Anterior cingulate cortex (tissue), 58 donors: Measurements from ENCODE around the gene ASXL3.

Experiments
- DNase-seq, 58 donors: peaks; one replicate each; lab custom pipeline; 2025; lab: John Stamatoyannopoulos, UW

The ASXL3 gene

DNA sequence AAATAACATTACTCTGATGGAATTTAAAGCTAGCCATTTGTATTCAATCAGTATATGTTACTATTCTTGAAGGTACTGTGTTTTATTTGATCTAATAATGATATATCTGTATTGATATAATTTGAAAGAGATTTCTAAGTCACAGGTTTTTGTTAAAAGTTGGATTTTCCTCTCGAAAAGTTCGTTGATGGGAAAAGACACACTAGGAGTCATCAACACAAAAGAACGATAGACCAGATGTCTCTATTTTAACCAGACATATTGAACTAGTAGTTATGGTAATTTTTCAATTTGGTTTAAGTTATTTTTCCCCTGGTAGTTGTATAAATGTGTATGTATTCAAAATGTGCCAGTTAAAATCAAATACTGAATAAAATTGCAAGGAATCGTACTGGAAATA lies 2.5 kb downstream of the ASXL3 start:
- no peak for DNase-seq

DNA sequence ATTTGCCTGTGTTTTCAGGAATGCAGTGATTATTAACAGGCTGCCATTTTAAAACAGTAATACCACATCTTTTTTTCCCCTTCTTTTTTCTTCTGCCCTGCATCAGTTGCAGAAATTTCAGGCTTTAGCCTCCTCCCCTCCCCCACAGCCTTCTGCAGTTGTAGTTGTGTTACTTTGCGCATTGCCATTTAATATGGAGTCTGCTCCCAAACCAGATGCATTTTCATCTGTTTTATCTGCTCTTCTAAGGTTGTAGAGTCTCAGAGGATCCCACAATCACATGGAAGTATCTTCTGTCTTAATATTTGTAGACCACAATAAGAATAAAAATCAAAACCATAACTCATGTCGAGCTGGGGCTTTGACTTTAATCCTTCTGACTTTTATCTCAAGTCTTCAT lies 3.8 kb downstream of the ASXL3 start:
- peak in 4 of 58 donors; percentile 5 to 20 (median 13) for DNase-seq

DNA sequence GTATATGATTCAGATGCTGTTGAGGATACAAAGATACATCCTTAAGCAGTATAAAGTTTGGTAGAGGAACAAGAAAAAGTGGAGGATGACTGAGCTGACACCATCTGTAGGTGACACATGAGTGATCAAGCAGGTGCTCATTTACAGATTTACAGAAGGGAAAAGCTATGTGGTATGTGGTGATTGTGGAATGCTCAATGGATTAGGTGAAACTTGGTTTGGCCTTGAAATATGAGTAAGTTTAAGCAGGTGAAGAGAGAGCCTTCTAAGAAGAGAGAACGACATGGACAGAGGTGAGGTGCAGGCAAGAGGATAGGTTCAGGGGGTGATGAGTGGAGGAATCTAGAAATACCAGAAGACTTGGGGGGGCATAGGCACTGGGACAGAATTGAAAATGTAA lies 5.9 kb downstream of the ASXL3 start:
- DNase-seq = no peak

DNA sequence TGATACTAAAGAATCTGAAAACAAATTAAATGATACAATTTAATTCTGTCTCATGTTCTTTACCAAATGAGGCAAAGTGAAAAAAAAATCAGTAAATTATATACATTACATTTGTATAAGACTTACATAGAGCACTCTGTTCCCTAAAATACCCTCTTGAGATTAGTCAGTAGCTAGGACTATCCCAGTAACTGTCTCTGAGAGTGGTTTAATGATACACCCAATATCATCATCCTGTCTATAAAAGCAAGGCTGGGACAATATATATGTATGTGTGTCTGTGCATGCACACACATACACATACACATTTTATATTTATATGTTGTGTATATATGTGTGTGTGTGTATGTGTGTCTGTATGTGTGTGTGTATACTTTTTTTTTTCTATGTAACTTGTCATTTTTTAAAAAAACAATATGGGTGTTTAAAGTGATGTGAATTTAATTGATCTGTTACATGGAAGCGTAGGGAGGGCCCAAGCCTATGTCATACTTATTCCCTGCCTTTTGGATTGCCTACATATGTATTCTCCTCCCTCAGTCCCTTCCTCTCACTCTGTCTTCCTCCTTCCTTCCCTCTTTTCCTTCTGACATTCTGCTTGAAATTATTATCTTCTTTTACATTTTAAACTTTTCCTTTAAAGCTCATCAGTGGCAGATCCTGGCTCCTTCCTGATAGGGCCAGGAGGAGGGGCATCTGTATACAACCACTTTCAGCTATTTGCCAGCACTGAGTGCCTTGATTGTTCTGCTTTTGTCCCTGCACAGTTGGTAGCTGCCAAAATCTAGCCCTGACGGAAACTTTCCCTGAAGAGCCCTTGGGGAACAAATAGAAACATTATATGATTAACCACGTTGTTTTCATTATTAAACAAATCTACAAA lies 6.8 kb downstream of the ASXL3 start:
- DNase-seq = peak in 12 of 58 donors; percentile 9 to 46 (median 24)

DNA sequence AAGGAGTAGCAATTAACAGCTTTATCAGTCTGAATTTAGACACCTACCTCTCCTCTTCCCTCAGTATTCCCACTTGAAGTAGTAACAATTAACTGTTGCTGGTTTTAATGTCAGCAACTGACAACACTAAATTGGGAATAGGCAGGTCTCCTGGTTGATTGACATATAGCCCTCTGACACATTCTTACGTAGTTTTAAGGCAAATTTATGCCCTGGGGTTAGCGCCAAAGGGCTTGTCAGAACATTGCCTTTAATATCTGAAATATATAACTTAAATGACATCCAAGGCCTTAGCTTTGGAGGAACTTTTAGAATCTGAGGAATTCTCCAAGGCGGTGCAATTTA lies 7.4 kb downstream of the ASXL3 start:
- DNase-seq = no peak

DNA sequence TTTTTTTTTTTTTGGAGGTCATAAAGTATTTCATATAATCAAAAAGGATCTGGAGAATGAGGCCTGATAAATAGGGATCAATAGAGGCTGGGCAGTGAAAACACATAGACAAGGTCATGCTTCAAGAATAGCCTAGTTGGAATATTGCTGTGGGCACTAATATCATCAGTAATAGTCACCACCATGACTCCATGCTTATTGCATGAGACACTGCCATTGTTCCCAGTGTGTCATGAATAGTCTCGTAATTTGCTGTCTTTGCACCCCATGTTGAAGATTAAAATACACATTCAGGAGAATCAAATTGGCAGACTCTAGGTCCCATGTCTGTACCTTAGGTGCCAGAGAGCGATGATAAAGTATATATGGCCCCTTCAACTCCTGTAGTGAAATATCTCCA lies 10.3 kb downstream of the ASXL3 start:
- no peak for DNase-seq

DNA sequence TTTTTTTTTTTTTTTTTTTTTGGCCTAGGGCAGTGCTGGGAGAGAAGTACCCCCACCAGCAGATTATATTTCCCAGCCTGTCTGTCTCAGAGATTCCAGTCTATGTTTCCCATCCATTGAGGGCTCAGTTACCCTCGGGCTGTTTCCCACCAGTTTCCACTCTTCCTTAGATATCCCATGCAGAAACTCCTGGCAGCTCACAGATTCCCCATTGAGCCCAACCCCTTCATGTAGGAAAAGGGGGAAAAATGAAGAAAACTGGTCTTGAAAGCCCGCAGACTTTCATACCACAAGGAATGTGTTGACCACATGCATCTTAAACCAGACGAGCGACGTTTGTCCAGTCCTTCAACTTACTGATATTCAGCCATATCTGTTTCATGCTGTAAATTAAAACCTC lies 15.2 kb downstream of the ASXL3 start:
- no peak for DNase-seq

DNA sequence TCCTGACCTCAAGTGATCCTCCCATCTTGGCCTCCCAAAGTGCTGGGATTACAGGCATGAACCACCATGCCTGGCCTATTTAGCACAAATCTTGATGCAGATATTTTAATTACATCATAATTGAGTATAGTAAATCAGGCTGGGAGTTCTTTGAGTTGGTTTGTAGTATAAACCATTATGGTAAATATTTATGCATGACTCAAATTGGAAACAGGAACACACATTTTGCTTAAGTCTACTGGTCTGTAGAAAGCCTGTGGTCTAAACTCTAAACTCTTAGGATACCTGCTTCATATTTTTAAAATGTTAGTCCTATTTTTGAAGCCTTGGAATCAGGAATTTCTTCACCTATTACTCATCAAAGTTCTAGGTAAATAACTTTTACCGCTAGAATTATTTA lies 16.8 kb downstream of the ASXL3 start:
- no peak for DNase-seq

DNA sequence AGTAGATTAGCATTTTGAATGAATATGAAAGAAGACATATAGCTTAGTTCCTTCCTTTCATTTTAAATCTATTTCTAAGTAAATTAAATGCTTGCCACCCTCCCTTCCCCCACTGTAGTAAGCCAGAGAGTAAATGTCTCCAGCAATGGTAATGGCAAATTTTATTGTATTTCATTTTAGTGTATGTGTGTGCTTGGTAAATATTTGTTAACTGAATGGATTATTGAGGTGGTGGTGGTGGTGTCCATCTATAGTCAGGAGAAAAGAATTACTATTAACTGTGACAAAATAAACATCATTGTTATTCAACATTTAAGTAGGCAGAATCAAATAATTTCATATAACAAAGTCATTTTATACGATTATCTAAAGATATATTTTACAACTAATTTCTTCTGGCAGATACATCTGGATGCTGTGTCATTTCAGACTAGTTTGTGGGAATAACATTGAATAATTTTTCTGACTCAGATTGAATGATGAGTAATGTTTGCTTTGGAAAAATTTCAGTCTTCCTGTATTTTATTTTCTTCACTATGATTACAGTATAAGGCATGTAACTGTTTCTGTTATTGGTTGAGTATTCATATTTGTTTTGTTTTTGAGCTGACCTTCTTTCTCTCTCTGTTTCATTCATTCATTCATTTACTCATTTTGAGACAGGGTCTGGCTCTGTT lies 18.3 kb downstream of the ASXL3 start:
- DNase-seq = no peak

DNA sequence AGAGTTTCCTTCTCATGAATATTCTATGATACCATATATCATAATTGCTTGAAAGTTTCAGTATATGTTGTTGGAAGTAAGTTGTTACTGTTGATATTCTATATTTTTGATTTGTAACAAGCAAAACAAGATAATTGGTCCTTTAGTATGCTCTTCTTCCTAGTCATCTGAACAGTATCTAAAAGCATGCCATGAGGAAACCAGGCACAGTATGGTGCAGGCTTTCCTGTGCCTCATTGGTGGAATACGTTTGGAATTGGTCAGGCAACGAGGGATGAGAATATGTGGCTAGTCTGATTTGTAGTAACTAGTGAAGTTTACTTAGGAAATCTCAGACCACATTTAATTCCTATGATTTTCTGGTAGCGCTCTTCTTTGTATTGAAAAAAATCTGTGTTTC lies 22.8 kb downstream of the ASXL3 start:
- DNase-seq = no peak

DNA sequence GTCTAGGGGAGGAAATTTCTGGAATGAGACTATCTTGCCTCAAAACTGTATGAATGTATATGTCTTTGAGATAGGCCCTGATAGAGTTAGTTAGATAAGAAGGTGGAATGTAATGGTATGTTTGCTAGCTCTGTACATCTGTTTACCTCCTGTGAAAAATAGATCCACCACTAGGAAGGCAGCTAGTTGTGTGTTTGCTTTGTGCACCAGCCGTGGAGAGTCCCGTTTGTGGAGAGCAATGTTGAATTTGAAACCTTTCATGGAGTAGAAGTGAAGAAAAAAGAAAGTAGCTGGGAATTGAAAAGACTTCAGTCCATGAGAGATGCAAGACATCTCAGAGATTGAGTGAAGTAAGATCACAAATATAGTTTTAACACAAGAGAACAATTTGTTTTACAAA lies 25.4 kb downstream of the ASXL3 start:
- DNase-seq = no peak

DNA sequence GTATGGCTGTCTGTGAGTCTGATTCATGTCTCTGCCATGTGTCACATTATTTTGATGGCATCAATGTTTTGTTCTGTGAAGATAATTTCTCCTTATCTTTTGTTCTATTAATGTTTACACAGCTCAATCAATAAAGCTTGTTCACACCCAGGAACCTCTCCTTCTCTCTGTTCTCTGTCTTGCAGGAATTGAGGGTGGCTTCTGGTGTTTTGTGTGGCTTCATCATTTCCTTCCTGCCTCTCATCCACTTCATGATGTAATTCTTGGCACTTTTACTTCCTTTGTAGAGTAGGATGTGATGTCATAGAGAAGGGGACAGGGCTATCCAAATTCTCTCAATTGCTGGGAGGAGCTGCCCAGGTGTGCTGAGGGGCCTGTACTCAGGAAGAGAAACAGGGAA lies 27.2 kb downstream of the ASXL3 start:
- DNase-seq = no peak

DNA sequence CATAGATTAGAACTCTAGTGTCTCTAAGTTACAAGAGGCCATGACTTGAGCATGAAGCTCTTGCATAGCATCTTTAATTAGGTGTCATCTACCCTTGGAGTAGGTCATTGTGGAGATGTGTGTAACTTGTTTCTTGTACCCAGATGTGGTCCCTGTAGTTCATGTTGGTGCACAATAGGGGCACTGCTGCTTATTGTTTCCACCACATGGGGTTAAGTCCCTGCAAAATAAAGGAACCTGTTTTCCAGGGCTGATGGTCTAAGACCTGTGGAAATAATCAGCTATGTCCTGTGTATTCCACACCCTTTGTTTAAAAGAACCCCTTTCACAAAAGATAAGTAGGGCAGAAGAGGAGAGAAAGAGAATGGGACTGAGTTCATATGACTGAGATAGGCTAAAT lies 28.6 kb downstream of the ASXL3 start:
- DNase-seq = no peak

DNA sequence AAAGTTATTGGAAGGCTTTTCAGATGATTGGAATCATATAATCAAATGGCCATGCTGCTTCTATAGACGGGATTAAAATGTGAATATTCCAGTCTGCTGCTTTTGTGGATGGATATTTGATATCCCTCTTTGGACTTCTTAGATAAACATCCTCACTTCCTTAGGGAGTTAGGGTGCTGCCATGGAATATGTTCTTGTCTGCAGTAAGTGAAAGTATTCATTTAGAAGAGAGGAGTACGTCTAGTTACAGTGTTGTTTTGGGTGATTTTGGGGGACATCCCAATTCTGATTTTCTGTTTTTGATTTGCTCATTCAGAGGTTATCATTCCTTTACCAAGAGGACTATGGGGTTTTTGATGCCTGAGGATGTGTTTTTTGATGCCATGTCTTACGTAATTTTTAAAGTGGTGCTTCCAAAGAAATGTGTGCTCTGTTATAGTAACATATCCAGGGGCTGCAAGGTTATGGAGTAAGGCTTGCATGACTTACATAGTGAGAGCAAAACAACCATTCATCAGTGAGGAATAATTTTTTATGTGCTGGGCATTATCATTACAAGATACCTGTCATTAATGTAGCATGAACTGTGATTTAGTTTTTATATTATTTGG lies 33.6 kb downstream of the ASXL3 start:
- no peak for DNase-seq

DNA sequence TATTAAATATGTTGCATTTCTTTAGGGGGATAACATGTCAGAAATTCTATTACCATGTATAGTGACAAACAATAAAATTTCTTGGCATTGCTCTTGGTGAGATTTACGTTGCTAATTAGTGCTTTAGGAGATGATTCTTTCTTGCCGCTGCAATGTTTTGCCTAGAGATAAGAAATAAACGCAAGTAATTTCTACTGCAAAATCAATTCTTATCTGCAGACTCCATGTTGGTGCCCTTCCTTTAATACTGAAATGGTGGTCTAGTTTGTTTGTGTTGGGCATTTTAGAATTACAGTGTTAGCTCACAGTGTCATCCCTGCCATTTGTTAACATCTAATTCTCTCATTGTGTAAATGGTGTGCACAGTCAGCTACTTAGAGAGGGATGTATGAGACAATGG lies 34.6 kb downstream of the ASXL3 start:
- no peak for DNase-seq

DNA sequence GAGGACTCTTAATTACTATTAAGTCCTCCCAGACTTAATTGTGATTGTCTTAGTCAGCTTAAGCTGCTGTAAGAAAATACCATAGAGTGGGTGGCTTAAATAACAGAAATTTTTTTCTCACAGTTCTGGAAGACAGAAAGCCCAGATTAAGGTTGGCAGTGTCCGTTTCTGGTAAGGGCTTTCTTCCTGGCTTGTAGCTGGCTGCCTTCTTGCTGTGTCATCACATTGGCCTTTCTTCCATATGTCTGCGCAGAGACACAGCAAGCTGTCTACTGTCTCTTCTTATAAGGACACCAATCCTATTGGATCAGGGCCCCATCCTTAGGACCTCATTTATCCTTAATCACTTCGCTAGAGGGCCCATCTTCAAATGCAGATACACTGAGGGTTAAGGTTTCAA lies 38.5 kb downstream of the ASXL3 start:
- no peak for DNase-seq

DNA sequence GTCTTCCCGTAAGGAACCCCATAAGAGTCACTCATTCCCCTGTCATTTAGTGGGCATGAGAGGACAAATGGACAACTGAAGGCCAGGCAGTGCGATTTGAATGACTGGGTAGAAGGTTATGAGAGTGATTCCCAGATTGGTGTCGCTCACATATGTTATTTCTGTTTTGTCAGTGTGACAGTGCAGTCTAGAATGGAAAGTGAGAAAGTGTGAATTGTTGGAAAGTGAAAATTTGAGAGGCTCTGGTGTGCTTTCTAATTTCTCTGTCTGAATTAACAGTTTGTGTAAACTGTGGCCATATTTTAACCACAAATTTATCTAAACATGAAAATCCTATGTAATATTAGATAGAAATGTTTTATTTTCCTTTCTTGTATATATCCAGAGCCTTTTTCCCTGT lies 49.1 kb downstream of the ASXL3 start:
- DNase-seq = no peak

DNA sequence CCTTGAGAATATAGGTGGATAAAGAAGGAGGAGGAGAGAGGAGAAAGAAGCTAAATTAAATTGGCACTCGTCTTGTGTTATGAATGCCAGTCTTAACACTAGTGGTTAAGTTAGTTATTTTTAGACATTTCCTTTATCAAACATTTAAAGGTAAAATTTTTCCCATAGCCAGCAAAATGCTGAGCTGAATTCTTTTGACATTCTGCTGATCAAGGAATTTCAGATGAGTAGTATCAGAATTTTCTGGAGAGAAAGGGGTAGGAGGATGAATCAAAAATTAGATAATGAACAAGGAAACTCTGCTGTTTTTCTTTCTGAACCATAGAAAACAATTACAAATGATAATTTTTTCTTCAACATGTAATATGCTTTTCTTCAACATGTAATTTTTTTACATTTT lies 52.5 kb downstream of the ASXL3 start:
- no peak for DNase-seq

DNA sequence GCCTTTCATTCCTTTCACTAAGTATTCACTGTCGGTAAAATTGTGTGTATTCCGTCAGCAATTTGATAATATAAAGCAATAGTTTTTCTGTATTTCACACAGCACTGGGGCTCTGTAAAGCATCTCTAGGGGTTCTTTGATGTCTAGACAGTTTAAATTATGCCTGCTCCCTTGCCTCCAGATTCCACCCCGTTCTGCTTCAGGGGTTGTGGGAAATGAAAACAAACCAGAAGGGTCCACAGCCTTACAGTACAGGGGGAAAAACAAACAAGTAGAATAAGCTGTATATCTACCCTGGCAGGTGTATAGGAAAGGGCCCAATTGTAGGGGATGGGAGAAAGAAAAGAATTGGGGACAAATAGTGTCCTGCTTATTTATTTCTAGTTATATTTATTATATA lies 63.1 kb downstream of the ASXL3 start:
- no peak for DNase-seq

DNA sequence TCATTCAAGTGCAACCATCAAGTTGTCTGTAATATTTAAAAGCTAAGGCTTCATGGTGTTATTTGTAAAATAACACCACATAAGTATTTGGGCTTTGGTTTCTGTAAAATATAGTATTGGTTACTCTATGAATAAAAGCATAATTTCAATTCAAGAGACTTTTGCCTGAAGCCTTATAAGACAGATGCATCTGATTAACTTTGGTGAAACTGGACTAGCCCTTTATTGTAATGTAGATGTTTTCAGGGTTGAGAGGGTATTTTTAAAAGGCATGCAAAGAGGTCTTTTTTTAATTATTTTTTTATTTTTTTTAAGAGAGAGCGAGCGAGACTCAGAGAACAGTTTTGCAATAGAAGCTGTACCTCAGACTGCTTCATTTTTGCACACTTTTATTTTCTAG lies 66.5 kb downstream of the ASXL3 start:
- no peak for DNase-seq

DNA sequence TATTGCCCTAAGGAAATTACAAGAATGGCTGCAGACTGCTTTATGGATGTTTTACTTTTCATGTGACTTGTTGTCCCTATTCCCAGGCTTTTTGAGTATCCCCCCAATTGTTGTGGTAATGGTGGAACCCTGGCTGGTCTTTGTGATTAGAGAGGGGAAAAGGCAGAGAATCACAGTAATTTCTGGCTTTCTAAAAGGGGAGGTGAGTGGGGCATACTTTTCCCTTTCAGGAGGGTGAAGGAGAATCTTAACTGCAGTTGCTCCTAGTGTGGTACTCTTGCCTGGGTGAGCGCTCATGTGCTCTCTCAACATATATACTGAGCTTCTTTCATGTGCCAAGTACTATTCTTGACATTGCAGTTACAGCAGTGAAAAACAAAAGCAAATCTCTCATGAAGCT lies 69.3 kb downstream of the ASXL3 start:
- no peak for DNase-seq

DNA sequence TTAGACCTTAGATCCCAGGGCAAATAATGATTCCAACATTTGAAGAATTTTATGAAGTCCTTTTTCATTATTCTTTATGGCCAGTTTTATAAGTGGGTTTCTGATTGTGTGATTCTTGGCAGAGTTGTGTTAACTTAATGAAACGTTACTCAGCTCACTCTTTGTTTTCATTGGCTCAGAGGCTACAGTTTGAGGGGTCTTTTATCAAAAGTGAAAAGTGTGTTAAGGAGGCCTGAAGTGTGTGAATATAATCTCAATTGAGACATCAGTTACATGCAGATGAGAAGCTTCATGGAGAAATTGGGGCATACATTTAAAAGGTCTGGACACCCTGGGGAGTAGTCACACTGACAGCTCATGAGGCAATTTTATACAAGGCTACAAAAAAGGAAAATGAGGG lies 74.6 kb downstream of the ASXL3 start:
- DNase-seq = no peak
